SW 1271 (cell line): ENCODE measurements around the gene VPS36.
"Not testable (repeated sequence)": the region's sequence is repeated elsewhere in the genome, so short reads cannot be mapped to it uniquely, and the experiment has no call there.

ENCODE experiments used
- DNase-seq, 2 experiments: peaks; one replicate each; lab custom pipeline; 2025; lab: John Stamatoyannopoulos, UW

VPS36 gene

GRCh38 chr13:52450012-52450792 is at the start of gene VPS36:
Gene VPS36 (minus strand): TSS chr13:52450634. CDS start chr13:52450594, 40 bp downstream.
- peak; percentile 67 to 90 for DNase-seq

GRCh38 chr13:52497979-52498378 is 47.5 kb upstream of the VPS36 start:
- DNase-seq, result not testable (repeated sequence)

GRCh38 chr13:52494241-52494640 is 43.8 kb upstream of the VPS36 start:
- not testable (repeated sequence) for DNase-seq

DNA sequence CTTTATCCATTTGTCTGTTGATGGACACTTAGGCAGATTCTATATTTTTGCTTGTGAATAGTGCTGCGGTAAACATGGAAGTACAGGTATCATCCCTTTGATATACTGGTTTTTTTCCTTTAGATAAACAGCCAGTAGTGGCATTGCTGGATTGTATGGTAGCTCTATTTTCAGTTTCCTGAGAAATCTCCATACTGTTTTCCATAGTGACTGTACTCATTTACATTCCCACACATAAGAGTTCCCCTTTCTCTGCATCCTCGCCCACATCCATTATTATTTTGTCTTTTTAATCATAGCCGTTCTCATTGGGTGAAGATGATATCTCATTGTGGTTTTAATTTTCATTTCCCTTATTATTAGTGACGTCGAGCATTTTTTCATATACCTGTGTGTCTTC is 40.6 kb upstream of the VPS36 start:
- not testable (repeated sequence) for DNase-seq

DNA sequence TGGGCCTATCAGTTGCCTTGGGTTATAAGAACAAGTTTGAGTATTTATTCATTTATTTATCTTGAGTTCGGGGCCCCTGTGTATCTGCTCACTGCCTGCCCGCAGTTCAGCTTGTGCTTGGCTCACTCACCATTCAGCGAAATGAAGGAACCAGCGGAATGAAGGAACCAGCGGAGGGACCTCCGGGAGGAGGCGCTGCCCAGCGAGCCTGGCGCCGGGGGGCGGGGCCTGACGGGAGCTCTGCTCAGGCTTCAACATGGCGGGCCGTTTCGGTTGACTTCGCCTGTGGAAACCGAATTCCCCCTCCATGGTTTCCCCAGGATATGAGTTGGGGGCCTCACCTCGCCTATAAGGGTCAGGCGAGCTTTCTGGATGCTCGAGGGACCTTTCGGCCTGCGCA is 38.3 kb upstream of the VPS36 start:
- DNase-seq, result not testable (repeated sequence)

GRCh38 chr13:52487078-52487477 is 36.6 kb upstream of the VPS36 start:
- DNase-seq, result not testable (repeated sequence)

DNA sequence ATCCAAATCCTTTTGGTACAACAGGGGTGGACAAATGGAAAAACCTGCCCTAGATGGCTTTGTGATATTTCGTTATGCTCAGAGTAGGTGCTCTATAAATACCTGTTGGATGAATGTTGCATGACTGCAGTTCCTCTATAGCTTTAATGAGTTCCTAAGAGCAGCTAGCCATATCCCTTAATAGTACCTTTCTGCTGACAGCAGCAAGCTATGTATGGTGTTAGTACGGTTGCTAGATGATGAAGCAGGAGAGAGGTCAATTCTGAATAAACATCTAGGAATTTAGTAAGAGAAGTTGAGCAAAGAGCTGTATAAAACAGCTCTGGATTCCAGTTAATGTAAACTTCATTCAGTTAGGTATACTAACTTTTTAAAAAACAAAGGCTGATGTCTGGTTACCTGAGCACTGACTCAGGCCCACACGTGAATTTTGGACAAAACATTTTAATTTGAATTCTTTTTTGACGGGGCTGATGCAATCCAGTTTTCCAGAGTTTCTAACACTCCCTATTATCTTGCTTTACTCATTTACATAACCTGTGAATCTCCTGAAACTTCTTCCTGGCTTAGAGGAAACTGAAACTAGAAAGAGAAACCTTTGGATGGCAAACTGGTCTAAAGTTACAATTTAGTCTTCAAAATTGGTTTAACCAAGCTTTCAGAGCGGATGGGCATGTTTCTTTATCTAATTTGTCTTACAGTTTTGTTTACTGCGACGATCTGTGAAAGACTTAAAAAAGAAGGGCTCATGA is 30.4 kb upstream of the VPS36 start:
- not testable (repeated sequence) for DNase-seq

GRCh38 chr13:52468487-52468886 is 18.1 kb upstream of the VPS36 start:
- DNase-seq, result not testable (repeated sequence)

- DNase-seq, result no peak
Observed at GRCh38 chr13:52463526-52463925, 13.1 kb upstream of the VPS36 start.

- no peak for DNase-seq
Observed at GRCh38 chr13:52461265-52461664, 10.8 kb upstream of the VPS36 start.

DNA sequence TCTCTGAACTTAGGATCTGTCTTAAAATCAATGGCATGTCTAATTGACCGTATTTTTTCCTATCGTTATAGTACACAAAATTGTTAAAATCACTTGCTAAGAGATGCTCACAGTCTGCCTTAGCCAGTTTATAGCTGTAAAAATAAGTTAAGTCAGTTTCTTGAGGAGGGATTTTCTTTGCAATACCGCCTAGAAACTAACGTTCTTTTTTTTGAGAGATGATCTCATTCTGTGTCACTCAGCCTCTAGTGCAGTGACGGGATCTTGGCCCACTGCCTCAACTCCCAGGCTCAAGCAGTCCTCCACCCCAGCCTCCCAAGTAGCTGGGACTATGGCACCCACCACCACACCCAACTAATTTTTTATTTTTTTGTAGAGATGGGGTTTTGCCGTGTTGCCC is 9.2 kb upstream of the VPS36 start:
- DNase-seq, result peak in 1 of 2 experiments; percentile 35

DNA sequence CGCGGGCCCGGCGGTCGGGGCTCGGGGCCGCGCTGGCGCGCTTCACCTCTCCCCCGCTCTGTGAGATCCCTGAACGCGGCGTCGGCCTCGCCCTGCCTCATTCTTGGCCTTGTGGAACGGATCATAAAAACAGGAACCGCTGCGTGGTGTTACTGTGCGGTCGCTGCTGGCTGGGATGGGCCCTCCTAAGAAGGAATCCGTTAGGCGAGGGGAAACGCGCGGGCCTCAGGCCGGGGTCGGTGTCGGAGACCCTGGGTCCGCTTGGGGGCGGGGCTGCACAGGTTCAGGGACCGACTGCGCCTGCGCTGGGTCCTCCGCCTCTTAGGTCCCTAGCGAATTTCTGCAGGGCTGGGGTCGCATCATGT is 5.2 kb upstream of the VPS36 start:
- peak in 1 of 2 experiments; percentile 73 for DNase-seq

DNA sequence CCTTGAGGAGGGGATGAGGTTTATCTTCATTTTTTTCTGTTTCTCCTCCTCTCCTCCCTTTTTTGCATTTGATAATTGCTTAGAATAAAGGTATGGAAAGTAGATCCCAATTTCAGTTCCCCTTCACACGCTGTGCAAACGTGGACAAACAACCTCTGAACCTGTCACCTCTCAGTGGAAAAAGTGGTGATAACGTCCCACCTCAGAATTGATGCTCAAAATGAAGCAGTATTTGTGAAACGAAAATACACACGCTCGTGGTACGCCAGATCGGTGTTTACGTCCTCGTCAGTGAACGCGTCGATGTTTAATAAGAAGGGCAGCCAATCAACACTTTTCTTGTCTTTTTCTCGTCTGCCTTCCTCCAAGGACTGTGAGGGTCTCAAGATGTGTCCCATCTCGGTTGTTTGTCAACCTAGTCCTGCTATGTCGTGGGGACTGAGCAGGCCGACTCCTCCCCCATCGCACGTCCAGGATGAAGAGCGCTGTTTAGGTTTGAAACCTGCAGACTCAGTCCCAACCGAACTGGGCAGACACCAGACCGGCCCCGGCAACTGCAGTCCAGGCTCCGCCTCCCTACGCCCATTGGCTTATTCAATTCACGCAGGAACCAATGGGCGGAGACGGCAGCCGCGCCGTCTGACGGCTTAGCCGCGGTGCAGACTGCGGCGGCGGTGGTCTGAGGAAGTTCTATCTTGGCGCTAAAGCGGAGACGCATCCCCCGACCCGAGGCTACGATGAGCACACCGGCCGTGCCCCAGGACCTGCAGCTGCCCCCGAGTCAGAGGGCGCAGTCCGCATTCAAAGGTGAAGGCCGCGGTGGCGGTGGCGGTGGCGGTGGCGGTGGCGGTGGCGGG is 4.6 kb upstream of the VPS36 start, which contains the start of gene CKAP2:
Gene CKAP2 (plus strand): TSS at position 659 of the 857 bp plus-strand sequence. CDS start 79 bp downstream, at position 738.
- DNase-seq, result peak; percentile 88 to 94

- DNase-seq, result peak in 1 of 2 experiments; percentile 35
Observed at GRCh38 chr13:52454459-52454819, 4.0 kb upstream of the VPS36 start.

DNA sequence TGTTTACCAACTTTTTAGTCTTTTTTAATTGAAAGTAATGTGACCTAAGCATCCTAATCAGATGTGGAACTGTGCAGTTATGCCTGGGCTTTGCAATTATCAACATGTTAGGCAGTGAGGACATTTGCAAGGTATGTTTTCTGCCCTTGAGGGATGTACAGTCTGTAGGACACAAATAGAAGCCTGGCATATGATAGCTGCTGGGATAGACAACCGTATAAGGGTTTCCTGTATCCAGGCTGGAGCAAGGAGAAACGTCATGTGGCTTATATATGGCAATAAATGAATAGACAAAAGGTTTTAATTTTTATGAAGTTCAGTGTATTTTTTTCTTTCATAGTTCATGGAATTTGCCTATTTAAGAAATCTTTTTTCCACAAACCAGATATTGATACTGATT is 2.0 kb upstream of the VPS36 start:
- DNase-seq, result no peak

DNA sequence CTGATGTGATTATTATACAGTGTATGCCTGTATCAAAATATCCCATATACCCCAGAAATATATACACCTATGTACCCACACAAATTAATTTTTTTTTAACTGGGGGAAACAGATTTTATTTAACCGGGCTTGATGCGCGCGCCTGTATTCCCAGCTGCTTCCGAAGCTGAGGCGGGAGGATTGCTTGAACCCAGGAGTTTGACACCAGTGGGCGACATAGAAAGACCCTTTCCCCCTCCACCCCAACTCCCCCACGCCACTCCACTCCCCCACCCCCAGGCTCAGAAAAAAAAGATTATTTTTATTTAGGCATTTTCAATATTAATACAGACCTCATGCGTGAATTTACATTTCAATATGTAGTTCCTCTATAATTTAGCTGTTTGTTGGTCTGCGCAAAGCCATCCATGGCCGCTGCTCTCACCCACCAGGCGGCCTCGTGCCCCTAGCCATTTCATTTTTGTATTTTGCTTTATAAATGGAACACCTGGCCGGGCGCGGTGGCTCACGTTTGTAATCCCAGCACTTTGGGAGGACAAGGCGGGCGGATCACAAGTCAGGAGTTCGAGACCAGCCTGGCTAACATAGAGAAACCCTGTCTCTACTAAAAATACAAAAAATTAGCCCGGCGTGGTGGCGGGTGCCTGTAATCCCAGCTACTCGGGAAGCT is 836 bp upstream of the VPS36 start:
- DNase-seq, result no peak

DNA sequence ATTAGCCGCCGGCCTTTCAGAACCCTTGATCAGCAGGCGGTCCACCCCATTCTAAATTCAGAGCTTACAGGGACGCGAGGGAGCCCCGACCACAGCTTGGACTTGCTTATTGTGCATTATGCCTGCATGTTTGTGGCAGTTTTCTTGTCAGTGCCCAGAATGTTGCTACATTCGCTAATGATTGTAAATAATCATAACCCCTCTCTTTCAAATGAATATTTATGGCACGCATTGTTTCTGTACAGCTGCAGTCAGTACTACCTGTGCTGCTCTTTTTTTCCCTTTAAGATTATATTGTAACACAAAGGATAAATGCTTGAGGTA is 321 bp upstream of the VPS36 start:
- no peak for DNase-seq

- no peak for DNase-seq
Observed at GRCh38 chr13:52449331-52450011, 963 bp downstream of the VPS36 start.

- DNase-seq, result no peak
Observed at GRCh38 chr13:52447815-52448552, 2.5 kb downstream of the VPS36 start.

- DNase-seq, result no peak
Observed at GRCh38 chr13:52447354-52447753, 3.1 kb downstream of the VPS36 start.

DNA sequence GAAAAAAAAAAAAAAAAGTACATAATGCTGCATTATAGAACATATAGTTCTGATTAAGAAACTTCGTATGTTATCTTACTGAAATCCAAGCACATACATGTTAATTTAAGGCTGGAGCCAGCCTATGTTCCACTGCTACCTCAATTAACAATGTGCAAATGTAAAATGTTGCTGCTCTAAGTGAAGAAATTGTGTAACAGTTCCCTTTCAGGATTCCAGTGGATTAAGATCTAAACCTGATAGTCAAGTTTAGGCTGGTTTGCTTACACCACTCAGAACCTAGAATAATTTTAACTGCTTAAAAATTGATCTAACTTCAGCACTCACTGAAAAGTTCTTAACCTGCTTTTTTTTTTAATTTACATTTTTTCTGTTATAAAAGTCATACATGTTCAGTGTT is 4.2 kb downstream of the VPS36 start:
- DNase-seq, result no peak
